Measurements from ENCODE around the gene KLHL29. TPM values are rescaled to one million over a fixed set of nuclear protein-coding genes. Genes with fewer than 3 reads are reported as not detected.

Gene KLHL29
- total RNA-seq, 1 donor from 2014 or later = 5.5 TPM

- peaks cover 25% of the 10 kb centered on the region for H3K27me3 Mint-ChIP-seq (ENCODE audit: low read depth, unreplicated experiment)
- no peak for DNase-seq (ENCODE audit: low read depth)
Observed at GRCh38 chr2:23414871-23415270, 29.9 kb downstream of the KLHL29 start.

GRCh38 chr2:23417310-23417709 lies 32.3 kb downstream of the KLHL29 start:
- H3K4me3 ChIP-seq (ENCODE audit: insufficient read depth, low read depth, low read length) = no peak overlapping the region
- no peak overlapping the region for H3K9ac ChIP-seq (ENCODE audit: low read length)
- no peak overlapping the region for H3K27ac ChIP-seq (ENCODE audit: low read depth, low read length)
- no peak for FAIRE-seq
- Mint-ChIP-seq H3K36me3 (ENCODE audit: low read depth, unreplicated experiment) (peaks cover 11% of the 10 kb centered on the region), H3K9me3 (ENCODE audit: unreplicated experiment) (no peaks in the 10 kb centered on the region), H3K27me3 (ENCODE audit: low read depth, unreplicated experiment) (peaks cover 23% of the 10 kb centered on the region), H3K4me3 (ENCODE audit: unreplicated experiment) (no peak overlapping the region), H3K27ac (ENCODE audit: unreplicated experiment) (no peak overlapping the region), H3K4me1 (ENCODE audit: low read depth, unreplicated experiment) (peaks cover 28% of the 10 kb centered on the region)
- peaks cover 18% of the 10 kb centered on the region for H3K4me1 ChIP-seq (ENCODE audit: insufficient read depth, low read length)
- no peaks in the 10 kb centered on the region for H3K36me3 ChIP-seq (ENCODE audit: insufficient read depth, low read length)
- no peaks in the 10 kb centered on the region for H4K20me1 ChIP-seq (ENCODE audit: insufficient read depth, low read length)
- no peak for DNase-seq (ENCODE audit: low read depth)
- no peak for TF ChIP-seq EZH2 (IDR thresholded peaks at IDR 0.05; ENCODE audit: insufficient read depth, low read length)
- no peak for TF ChIP-seq CTCF (IDR thresholded peaks at IDR 0.05; ENCODE audit: insufficient read depth, low read depth, low read length)
- no peak overlapping the region for H3K4me2 ChIP-seq (ENCODE audit: low read length)
- no peaks in the 10 kb centered on the region for H3K79me2 ChIP-seq (ENCODE audit: insufficient read depth, low read length)
- peaks cover 3% of the 10 kb centered on the region for H3K27me3 ChIP-seq (ENCODE audit: insufficient read depth, low read length)
- no peak overlapping the region for H2AFZ ChIP-seq (ENCODE audit: low read depth, low read length)
- H3K9me3 ChIP-seq (ENCODE audit: insufficient read depth, low read depth, low read length) = no peaks in the 10 kb centered on the region

More at GRCh38 chr2:23414871-23415270, 29.9 kb downstream of the KLHL29 start:
- no peaks in the 10 kb centered on the region for H3K9me3 ChIP-seq (ENCODE audit: insufficient read depth, low read depth, low read length)
- H3K27ac ChIP-seq (ENCODE audit: low read depth, low read length) = no peak overlapping the region
- no peak for FAIRE-seq
- peaks cover 34% of the 10 kb centered on the region for H3K4me1 Mint-ChIP-seq (ENCODE audit: low read depth, unreplicated experiment)
- no peaks in the 10 kb centered on the region for H3K36me3 ChIP-seq (ENCODE audit: insufficient read depth, low read length)
- peaks cover 11% of the 10 kb centered on the region for H3K36me3 Mint-ChIP-seq (ENCODE audit: low read depth, unreplicated experiment)
- H3K4me1 ChIP-seq (ENCODE audit: insufficient read depth, low read length) = peaks cover 32% of the 10 kb centered on the region
- no peaks in the 10 kb centered on the region for H3K79me2 ChIP-seq (ENCODE audit: insufficient read depth, low read length)
- no peak overlapping the region for H2AFZ ChIP-seq (ENCODE audit: low read depth, low read length)
- H3K27me3 ChIP-seq (ENCODE audit: insufficient read depth, low read length) = peaks cover 3% of the 10 kb centered on the region
- no peaks in the 10 kb centered on the region for H3K9me3 Mint-ChIP-seq (ENCODE audit: unreplicated experiment)
- TF ChIP-seq CTCF (IDR thresholded peaks at IDR 0.05; ENCODE audit: insufficient read depth, low read depth, low read length) (peak; percentile 9), EZH2 (IDR thresholded peaks at IDR 0.05; ENCODE audit: insufficient read depth, low read length) (no peak)
- no peak overlapping the region for H3K4me3 Mint-ChIP-seq (ENCODE audit: unreplicated experiment)
- no peak overlapping the region for H3K9ac ChIP-seq (ENCODE audit: low read length)
- no peak overlapping the region for H3K27ac Mint-ChIP-seq (ENCODE audit: unreplicated experiment)
- no peak overlapping the region for H3K4me3 ChIP-seq (ENCODE audit: insufficient read depth, low read depth, low read length)
- H4K20me1 ChIP-seq (ENCODE audit: insufficient read depth, low read length) = peaks cover 3% of the 10 kb centered on the region
- H3K4me2 ChIP-seq (ENCODE audit: low read length) = no peak overlapping the region

GRCh38 chr2:23418056-23418455 lies 33.1 kb downstream of the KLHL29 start:
- Histone ChIP-seq H3K9ac (ENCODE audit: low read length) (no peak overlapping the region), H3K27ac (ENCODE audit: low read depth, low read length) (no peak overlapping the region), H3K36me3 (ENCODE audit: insufficient read depth, low read length) (no peaks in the 10 kb centered on the region), H3K9me3 (ENCODE audit: insufficient read depth, low read depth, low read length) (no peaks in the 10 kb centered on the region), H3K79me2 (ENCODE audit: insufficient read depth, low read length) (no peaks in the 10 kb centered on the region), H3K4me2 (ENCODE audit: low read length) (peak overlapping the region; percentile 49), H3K4me3 (ENCODE audit: insufficient read depth, low read depth, low read length) (no peak overlapping the region), H3K27me3 (ENCODE audit: insufficient read depth, low read length) (peaks cover 3% of the 10 kb centered on the region), H3K4me1 (ENCODE audit: insufficient read depth, low read length) (peaks cover 11% of the 10 kb centered on the region), H4K20me1 (ENCODE audit: insufficient read depth, low read length) (no peaks in the 10 kb centered on the region), H2AFZ (ENCODE audit: low read depth, low read length) (no peak overlapping the region)
- FAIRE-seq (no peak), DNase-seq (ENCODE audit: low read depth) (no peak)
- Mint-ChIP-seq H3K4me1 (ENCODE audit: low read depth, unreplicated experiment) (peaks cover 21% of the 10 kb centered on the region), H3K9me3 (ENCODE audit: unreplicated experiment) (no peaks in the 10 kb centered on the region), H3K36me3 (ENCODE audit: low read depth, unreplicated experiment) (peaks cover 8% of the 10 kb centered on the region), H3K27ac (ENCODE audit: unreplicated experiment) (no peak overlapping the region), H3K27me3 (ENCODE audit: low read depth, unreplicated experiment) (peaks cover 20% of the 10 kb centered on the region), H3K4me3 (ENCODE audit: unreplicated experiment) (no peak overlapping the region)
- no peak for TF ChIP-seq CTCF (IDR thresholded peaks at IDR 0.05; ENCODE audit: insufficient read depth, low read depth, low read length)
- no peak for TF ChIP-seq EZH2 (IDR thresholded peaks at IDR 0.05; ENCODE audit: insufficient read depth, low read length)
